Measurements from ENCODE around the gene CEP72.

The CEP72 gene

GRCh38 chr5:661891-662750 is 50.0 kb downstream of the CEP72 start:
- DNase-seq = no peak

GRCh38 chr5:662751-663435 is 50.8 kb downstream of the CEP72 start:
- no peak for DNase-seq

GRCh38 chr5:663436-664342 is 51.5 kb downstream of the CEP72 start:
- no peak for DNase-seq

GRCh38 chr5:664343-664993 is 52.3 kb downstream of the CEP72 start:
- DNase-seq = no peak

- no peak for DNase-seq
Measured at GRCh38 chr5:664994-665360, 52.8 kb downstream of the CEP72 start.

- no peak for DNase-seq
Measured at GRCh38 chr5:665541-665955, 53.4 kb downstream of the CEP72 start.

- no peak for DNase-seq
Measured at GRCh38 chr5:665956-666711, 54.0 kb downstream of the CEP72 start.

- DNase-seq = no peak
Measured at GRCh38 chr5:666816-667498, 54.8 kb downstream of the CEP72 start.

- DNase-seq = no peak
Measured at GRCh38 chr5:668283-668995, 56.3 kb downstream of the CEP72 start.

- DNase-seq = peak; percentile 65
Measured at GRCh38 chr5:669111-669841, 57.1 kb downstream of the CEP72 start.

GRCh38 chr5:669842-670395 is 57.8 kb downstream of the CEP72 start:
- DNase-seq = no peak

- DNase-seq = peak; percentile 18
Measured at GRCh38 chr5:670396-671270, 58.5 kb downstream of the CEP72 start.

- peak; percentile 77 for DNase-seq
Measured at GRCh38 chr5:671459-672328, 59.6 kb downstream of the CEP72 start.

GRCh38 chr5:672329-673160 is 60.4 kb downstream of the CEP72 start:
- peak; percentile 79 for DNase-seq

- DNase-seq = no peak
Measured at GRCh38 chr5:673161-673830, 61.2 kb downstream of the CEP72 start.

Data from activated T-cell treated with anti-CD3 and anti-CD28 coated beads, Interleukin-2, amount 50 U/mL, for 1 hour (primary cell).